Cardiac muscle cell (in vitro differentiated cells and primary cell): ENCODE results near the gene SPATA17. TPM values are rescaled to one million over a fixed set of nuclear protein-coding genes. Genes with fewer than 3 reads are reported as not detected.
A peak's percentile ranks its signal among the peaks of the same experiment; 100 is the strongest.

Experiments
- DNase-seq, 2 donors: peaks; one replicate each; pipeline versions ENCODE4 v3.0.0 to v3.0.0-alpha.2; 2010 to 2017; ENCODE audit warnings: low read depth in 1 of 2, low spot score in 1 of 2
- H3K27ac ChIP-seq: fragments of 200-600 bp; sonication (generic); 2 replicates; pipeline ENCODE4 v1.5.1; 2016
- H3K27me3 ChIP-seq: fragments of 200-600 bp; sonication (generic); 2 replicates; pipeline ENCODE4 v1.6.0; 2016; ENCODE audit warnings: control low read depth
- H3K36me3 ChIP-seq: fragments of 200-600 bp; sonication (generic); 2 replicates; pipeline ENCODE4 v1.5.1; 2016; ENCODE audit warnings: control low read depth
- H3K4me1 ChIP-seq: fragments of 200-600 bp; sonication (generic); 2 replicates; pipeline ENCODE4 v1.8.1; 2017; ENCODE audit warnings: low read depth, mild to moderate bottlenecking, mixed run types
- H3K4me3 ChIP-seq: fragments of 200-600 bp; sonication (generic); 2 replicates; pipeline ENCODE4 v1.5.1; 2016; ENCODE audit warnings: mild to moderate bottlenecking
- H3K9me3 ChIP-seq: fragments of 200-600 bp; sonication (generic); 2 replicates; pipeline ENCODE4 v1.5.1; 2017; ENCODE audit warnings: low read depth, mild to moderate bottlenecking, control low read depth
- polyA plus RNA-seq: library from polyadenylated mRNA; unstranded; fragments of >200 nt; fragmentation: Nextera tagmentation; extraction: Ambion mirVana; gene quantifications from 2 replicates; pipeline ENCODE4 v1.2.1, GENCODE V29; 2016
- total RNA-seq: library from RNA; depleted of rRNA; stranded (reverse); fragments of >200 nt; gene quantifications from 2 replicates; pipeline ENCODE4 v1.2.3, GENCODE V29; 2016
- TF ChIP-seq, protein P1 (sequence below): IDR thresholded peaks from 2 replicates; pipeline ENCODE4 v1.5.1; 2012; ENCODE audit warnings: low read depth, mild to moderate bottlenecking, low read length

SPATA17 gene
- total and polyA plus RNA-seq, 2 experiments from 2014 or later: 1.2 to 2.6 TPM

- Histone ChIP-seq H3K36me3 (no peaks in the 10 kb centered on the region), H3K4me3 (no peak overlapping the region), H3K9me3 (no peaks in the 10 kb centered on the region), H3K27ac (no peak overlapping the region), H3K4me1 (no peaks in the 10 kb centered on the region), H3K27me3 (no peaks in the 10 kb centered on the region)
- peak in 1 of 2 donors; percentile 33 for DNase-seq
- TF ChIP-seq, protein P1, sequence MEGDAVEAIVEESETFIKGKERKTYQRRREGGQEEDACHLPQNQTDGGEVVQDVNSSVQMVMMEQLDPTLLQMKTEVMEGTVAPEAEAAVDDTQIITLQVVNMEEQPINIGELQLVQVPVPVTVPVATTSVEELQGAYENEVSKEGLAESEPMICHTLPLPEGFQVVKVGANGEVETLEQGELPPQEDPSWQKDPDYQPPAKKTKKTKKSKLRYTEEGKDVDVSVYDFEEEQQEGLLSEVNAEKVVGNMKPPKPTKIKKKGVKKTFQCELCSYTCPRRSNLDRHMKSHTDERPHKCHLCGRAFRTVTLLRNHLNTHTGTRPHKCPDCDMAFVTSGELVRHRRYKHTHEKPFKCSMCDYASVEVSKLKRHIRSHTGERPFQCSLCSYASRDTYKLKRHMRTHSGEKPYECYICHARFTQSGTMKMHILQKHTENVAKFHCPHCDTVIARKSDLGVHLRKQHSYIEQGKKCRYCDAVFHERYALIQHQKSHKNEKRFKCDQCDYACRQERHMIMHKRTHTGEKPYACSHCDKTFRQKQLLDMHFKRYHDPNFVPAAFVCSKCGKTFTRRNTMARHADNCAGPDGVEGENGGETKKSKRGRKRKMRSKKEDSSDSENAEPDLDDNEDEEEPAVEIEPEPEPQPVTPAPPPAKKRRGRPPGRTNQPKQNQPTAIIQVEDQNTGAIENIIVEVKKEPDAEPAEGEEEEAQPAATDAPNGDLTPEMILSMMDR: no peak
Measured at GRCh38 chr1:217599154-217599553, 32.0 kb upstream of the SPATA17 start.

DNA sequence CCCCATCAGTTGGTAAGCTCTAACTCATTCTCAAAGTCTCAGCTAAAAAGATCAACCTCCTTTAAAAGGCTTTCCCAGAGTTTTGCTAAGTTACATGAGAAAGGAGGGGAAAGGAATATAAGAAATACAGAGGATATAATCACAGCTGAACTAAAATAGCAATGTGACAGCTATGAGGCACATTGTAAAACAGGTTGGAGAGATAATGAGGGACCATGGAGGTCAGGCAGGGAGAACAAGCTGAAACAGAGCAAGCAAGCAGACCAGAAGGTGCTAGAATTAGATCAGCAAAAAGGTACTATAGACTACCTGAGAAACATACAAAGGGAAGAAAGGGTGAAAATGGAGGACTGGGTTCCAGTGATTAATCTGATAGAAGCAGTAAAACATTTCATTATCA, 28.8 kb upstream of the SPATA17 start:
- TF ChIP-seq, protein P1: no peak
- no peaks in the 10 kb centered on the region for H3K9me3 ChIP-seq
- no peak overlapping the region for H3K27ac ChIP-seq
- no peak overlapping the region for H3K4me3 ChIP-seq
- no peak for DNase-seq
- no peaks in the 10 kb centered on the region for H3K4me1 ChIP-seq
- peaks cover 2% of the 10 kb centered on the region for H3K36me3 ChIP-seq
- H3K27me3 ChIP-seq: no peaks in the 10 kb centered on the region

DNA sequence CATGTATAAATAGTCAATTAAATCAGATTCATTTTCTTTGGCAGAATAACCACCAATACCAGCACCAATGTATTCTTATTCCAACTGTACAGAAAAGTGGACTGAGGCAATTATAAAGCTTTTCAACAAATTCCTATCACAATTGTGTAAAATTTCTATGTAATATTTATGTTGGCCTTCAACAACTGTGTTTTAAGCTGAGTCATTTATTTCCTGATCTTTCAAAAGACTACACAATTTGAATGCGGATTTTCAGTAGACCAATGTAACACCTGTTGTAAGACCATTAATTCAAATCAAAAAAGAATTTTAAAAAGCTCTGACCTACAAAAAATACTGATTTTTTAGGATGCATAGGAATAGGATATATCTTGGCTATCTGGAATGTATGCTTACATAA, 25.8 kb upstream of the SPATA17 start:
- Histone ChIP-seq H3K9me3 (no peaks in the 10 kb centered on the region), H3K27me3 (no peaks in the 10 kb centered on the region), H3K4me3 (no peak overlapping the region), H3K27ac (no peak overlapping the region), H3K36me3 (peaks cover 13% of the 10 kb centered on the region), H3K4me1 (no peaks in the 10 kb centered on the region)
- DNase-seq: no peak
- TF ChIP-seq, protein P1: no peak

DNA sequence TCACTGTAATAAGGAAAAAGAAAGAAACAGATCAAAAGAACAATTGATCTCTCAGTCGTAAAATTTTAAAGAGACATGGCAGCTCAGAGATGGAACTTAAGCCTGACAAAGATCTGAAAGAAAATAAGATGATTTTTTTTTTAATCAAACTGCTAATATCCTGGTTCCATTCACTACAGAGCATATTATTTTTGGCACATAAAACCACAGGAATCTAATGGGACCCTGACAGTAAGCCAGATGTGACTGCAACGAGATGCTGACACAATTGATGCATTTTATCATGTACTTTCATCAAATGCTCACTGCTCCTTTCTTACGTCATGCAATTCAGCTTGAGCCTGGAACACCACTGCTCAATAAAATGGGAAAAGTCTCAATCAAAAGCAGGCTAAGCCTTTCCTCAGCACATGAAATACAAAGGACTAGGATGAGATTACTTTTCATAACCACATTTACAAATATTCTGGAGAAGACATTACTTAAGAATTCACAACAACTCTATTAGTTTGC, 16.9 kb upstream of the SPATA17 start:
- Histone ChIP-seq H3K4me3 (no peak overlapping the region), H3K27me3 (no peaks in the 10 kb centered on the region), H3K27ac (no peak overlapping the region), H3K36me3 (peaks cover 9% of the 10 kb centered on the region), H3K4me1 (peaks cover 10% of the 10 kb centered on the region), H3K9me3 (no peaks in the 10 kb centered on the region)
- peak in 1 of 2 donors; percentile 16 for DNase-seq
- TF ChIP-seq, protein P1: no peak

DNA sequence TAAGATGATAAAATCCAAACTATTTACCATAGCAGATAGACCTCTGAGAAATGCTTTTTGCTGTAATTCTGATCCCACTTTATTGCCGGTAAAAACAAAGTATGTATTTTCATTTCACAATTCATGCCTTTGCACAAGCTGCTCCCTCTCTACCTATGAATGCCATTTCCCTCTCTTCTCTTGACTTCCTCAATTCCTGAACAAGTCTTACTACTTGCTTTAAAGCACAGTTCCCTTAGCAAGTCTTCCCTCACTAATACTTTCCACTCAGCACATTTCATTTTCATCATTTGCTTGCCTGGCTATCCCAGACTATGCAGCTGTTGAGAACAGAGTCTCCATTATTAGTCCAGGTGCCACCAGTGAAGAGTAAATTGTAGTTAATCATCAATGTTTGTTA, 14.0 kb upstream of the SPATA17 start:
- Histone ChIP-seq H3K36me3 (peaks cover 10% of the 10 kb centered on the region), H3K9me3 (no peaks in the 10 kb centered on the region)
- TF ChIP-seq, protein P1: no peak

More for the DNA sequence above, 14.0 kb upstream of the SPATA17 start:
- Histone ChIP-seq H3K4me3 (no peak overlapping the region), H3K27me3 (no peaks in the 10 kb centered on the region), H3K4me1 (peaks cover 10% of the 10 kb centered on the region), H3K27ac (no peak overlapping the region)
- DNase-seq: no peak
